GM19035 (cell line): ENCODE data around the gene ISG20L2.

Experiments
- ATAC-seq: cut with Tn5 transposase; IDR thresholded peaks from one replicate; pipeline ENCODE4 v1.9.1; 2021; ENCODE audit not compliant: unreplicated experiment

ISG20L2 gene

DNA sequence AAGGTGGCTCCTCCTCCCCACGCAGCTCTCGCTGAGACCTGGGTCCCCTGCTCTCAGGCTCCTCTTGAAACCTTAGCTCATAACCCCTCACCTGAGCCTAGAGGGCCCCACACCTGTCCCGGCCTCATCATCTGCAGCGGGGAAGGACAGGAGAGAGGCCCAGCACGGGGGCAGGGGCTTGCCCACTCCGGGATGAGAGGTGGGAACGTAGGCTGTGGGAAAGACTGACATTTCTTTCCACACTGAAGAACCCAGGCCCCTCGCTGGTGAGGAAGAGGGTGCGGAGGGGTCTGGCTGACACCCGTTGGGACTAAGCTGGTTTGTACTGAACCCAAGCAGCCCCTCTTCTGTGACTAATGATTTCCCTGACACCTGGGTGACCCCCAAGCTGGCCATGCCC lies 37.4 kb downstream of the ISG20L2 start:
- no peak for ATAC-seq

DNA sequence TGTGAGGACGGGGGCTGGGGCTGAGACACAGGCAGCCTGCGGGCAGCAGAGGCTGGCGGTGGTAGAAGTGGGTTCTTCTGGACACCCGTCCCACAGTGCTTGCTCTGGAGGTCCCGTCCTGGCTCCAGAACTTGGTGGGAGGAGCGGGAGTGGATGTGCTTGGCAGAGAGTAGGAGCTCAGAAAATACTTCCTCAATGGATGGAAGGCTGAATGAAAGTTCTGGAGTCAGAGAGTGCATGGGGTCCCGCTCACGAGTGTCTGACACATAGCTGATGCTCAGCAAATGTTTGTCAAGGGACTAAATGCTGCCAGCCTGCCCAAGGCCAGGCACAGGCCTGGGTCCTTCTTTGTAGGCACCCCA lies 37.9 kb downstream of the ISG20L2 start:
- no peak for ATAC-seq

DNA sequence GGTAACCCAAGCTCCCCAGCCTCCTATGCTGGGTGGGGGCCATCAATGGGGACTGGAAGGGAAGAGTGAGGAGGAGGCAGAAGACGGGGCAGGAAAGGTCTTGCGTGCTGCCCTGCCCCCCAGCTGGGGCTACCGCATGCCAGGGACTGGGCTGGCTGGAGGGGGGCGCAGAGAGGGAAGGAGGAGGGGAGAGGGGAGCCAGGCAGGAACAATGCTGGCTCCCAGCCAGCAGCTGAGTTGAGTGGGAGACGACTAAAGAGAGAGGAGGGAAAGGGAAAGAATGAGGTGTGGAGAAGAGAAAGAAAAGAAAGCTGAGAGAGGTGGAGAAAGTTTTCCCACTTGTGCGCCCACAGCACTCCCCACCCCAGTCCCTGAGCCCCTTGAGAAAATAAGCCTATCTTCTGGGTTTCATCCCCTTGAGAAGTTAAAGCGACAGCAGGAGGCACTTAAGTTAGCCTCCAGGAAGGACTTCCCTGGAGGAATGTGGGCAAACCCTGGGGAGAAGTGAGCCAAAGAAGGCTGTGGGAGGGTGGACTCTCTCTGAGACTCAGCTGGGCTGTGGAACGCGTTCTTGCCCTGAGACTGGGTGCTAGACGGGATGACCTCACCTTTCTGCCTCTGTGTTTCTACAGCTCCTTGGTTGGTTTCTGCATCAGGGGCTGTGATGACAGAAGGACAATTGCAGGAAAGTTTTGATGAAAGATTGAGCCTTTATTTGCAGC lies 38.5 kb downstream of the ISG20L2 start:
- ATAC-seq = no peak

DNA sequence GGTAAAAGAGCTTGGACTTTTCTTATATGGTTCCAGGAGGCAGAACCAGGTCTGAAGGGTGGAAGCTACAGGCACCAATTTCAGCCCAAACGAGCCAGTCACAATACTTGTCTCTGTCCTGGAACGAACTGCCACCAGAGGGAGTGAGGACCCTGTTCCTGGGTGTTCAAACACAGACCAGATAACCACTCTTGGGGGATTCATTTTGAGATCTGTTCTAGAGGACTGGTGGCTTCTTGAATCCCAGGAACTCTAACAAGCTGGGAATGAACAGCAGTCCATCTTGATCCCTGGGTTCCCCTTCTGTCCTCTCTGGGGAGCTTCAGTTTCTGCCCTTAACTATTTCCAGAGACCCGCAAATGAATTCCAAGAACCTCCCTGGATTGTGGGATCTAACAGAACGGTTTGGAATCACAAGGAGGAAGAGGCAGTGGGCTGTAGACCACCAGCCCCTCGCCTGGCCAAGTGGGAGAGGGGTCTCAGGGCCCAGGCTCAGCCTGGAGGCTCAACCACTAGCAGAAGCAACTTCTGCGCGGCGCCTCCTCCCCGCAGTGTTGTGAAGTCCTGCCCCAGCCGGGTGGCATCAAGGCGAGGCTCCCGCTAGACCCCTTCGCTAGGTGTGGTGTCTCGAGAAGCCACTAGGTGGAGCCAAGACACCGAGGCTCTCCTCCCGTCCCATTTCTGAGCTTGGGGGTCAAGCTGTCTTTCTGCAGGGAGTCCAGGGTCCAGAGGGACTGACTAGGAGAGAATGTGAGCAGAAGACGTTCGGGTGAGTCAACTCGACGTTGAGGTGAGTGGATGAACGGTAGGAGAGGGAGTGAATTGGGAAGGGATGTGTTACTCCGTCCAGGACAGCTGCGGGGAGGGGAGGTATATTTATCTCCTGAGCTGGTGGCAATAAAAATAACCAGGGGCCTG lies 39.3 kb downstream of the ISG20L2 start:
- no peak for ATAC-seq

DNA sequence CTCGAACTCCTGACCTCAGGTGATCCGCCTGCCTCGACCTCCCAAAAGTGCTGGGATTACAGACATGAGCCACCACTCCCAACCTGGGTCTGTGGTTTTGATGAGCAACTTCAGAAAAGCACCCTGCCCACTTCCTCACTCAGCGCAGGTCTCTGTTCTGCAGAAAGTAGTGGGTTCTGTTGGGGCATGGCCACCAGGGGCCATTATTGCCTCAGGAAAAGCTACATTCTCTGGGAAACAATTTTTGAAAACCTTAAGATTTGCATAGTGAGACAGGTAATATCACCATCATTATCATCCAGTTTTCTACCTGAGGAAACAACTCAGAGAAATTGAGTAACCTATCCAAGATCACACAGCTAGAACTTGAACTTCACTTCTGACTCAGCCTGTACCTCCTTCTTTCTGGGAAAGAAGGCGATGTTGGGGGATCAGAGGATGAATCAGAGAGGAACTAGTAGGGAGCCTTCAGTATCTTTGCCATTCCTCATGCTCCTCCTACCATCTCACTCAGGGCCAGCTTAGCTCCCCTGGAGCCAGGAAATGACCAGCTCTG lies 44.3 kb downstream of the ISG20L2 start:
- ATAC-seq = no peak

GRCh38 chr1:156682166-156682890 lies 46.2 kb downstream of the ISG20L2 start:
- ATAC-seq = no peak

GRCh38 chr1:156681196-156681960 lies 47.2 kb downstream of the ISG20L2 start:
- ATAC-seq = no peak

DNA sequence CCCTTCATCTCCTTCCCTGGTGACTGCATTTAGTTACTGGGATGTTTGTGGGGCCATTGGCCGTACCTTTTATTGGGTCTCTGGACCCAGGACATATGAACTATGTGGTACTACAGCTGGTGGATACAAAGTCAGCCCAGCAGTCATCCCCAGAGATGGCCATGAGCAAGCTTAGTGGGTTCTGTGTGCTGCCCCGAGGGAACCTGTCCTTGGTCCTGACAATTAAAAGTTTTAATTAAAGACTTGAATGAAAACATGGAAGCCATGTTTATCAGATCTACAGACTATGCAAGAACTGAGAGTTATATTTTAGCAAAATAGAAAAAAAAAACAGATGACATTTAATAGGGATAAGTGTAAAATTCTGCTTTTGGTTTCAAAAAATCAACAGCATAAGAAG lies 48.5 kb downstream of the ISG20L2 start:
- ATAC-seq = no peak

GRCh38 chr1:156677616-156678596 lies 50.7 kb downstream of the ISG20L2 start:
- ATAC-seq = no peak

DNA sequence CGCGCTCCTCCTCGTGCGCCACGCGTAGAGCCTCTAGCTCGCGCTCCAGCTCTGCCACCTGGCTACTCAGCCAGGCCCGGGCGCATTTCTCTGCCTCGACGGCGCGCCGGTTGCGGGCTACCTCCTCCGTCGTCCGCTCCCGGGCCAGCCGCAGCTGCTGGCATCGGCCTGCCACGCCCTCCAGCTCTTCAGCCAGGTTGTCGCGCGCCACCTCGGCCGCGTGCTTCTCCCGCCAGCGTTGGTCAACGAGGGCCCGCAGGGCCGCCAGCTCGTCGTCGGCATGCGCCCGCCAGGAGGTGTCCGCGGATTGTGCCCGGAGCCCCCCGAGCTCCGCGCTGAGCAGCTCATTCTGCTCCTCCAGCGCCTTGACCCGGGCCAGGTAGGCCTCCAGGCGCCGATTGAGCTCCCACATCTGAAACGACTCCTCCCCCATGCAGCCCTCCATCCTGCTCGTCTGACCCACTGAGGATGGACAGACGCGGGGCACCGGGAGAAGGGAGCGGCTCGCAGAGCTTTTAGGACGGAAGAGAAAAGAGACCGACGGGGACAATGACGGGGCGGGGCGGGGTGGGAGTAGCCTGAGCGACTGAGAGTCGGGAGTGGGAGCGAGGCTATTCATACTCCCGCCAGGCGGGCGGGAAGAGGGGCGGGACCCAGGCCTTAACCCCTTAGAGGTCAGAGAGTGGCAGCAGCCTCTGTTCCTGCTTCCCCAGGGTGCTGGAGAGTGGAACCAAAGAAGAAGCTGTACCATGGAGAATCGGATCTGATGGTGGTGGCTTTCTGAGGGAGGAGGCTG lies 51.5 kb downstream of the ISG20L2 start, which contains the start of gene NES:
Gene NES, minus strand, starts transcription at position 588 of the 796 bp plus-strand sequence. Its CDS starts 143 bp downstream, at position 445.
- no peak for ATAC-seq

DNA sequence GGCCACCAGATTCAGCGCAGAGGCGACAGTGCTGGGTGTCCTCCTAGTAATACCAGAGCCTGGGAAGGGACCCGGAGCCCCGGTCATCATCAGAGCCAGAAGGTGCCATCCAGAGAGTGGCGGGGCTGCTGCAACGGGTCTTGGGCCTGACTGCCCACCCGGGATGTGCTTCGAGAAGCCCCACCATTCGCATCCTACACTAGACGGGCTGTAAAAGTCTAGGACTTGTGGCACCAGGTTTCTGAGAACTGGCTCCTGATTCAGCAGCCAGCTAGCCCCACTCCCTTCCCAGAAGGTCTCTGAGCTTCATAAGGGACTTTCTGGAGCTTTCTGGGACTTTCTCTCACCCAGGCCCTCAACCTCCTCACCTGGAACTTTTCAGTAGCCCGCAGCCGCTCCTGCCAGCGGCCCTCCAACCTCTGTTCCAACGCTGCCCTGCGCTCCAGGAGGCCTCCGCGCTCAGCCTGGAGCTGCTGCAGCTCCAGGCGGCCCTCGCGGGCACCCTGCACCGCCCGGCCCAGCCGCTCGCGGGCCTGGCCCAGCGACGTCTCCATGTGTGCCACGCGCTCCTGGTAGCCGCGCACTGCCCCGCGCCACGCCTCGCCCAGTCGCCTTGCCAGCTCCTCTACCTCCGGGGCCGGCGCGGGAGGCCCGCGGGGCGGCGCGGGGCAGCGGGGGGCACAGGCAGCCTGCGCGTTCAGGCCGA lies 52.3 kb downstream of the ISG20L2 start:
- ATAC-seq = no peak

DNA sequence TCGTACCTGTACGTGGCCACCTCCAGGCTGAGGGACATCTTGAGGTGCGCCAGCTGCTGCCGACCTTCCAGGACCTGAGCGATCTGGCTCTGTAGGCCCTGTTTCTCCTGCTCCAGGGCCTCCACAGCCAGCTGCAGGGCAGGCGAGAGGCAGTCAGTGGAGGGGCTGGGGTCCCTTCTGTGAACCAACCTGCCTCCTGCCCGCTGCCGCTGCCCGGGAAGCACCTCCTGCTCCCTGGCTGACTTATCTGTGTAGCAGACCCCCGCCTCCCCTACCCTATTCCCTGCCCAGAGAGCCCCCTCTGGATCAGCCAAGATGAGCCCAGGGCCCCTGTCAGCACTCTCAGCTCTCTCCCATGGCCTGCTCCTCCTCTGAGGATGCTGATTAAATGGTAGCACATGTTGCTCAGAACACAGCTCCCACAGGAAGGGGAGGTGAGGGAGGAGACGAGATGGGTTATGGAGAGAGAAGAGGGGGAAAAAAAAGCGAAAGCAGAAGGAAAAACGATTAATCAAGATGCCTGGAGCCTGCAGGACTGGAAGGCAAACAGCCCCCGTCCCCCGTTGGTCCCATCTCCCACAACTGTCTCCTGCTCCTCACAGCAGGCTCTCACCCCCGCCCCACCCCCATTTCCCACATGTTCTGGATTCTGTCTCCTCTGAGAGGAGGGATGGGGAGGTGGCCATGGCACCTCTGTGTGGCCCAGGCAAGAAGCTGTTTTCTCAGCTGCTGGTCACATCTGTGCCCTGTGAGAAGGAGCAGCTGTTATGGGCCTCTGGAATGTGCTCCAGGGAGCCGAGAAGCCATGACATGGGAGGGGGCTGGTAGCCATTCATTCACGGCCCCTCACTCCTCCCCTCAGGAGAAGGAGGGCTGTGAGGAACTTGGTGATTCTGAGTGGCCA lies 53.1 kb downstream of the ISG20L2 start:
- ATAC-seq = no peak

DNA sequence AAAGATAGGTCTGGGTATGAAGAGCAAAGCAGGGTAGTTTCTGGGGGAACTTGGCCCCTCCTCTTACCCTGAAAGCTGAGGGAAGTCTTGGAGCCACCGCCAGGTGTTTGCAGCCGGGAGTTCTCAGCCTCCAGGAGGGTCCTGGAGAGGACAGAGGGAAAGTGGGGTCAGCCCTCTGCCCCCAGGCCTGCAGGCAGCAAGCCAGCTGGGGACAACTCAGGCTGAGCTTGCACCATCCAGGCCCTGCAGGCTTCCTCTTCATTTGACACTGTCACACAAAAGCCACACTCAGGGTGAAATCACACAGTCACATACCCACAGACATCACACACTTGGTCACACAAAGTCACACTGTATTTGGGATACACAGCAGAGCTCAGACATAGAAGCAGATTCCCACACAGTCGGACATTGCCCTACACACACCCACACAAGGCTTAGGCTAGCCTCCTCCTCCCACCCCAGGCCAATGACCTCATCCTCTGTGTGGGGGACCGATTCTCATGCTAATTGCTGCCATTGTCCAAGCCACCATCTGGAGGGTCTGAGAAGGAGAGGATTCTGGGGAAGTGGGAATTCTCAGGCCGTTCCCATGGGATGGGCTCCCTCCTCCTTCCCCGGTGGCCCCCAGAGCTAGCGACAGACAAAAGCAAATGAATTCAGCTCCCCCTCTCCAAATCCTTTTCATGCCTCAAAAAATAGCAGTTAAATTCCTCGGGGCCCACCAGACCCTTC lies 55.0 kb downstream of the ISG20L2 start:
- no peak for ATAC-seq
